ENCODE data around the gene ATXN10.
"Not testable (repeated sequence)": the region's sequence is repeated elsewhere in the genome, so short reads cannot be mapped to it uniquely, and the experiment has no call there.

- TF ChIP-seq CTCF (IDR thresholded peaks at IDR 0.05; ENCODE audit: insufficient read depth, low read length); POLR2AphosphoS5 (IDR thresholded peaks at IDR 0.05; ENCODE audit: low read depth); REST (IDR thresholded peaks at IDR 0.05; ENCODE audit: insufficient replicate concordance, low read depth); SPI1 (IDR thresholded peaks at IDR 0.05; ENCODE audit: borderline replicate concordance, low read depth); GABPA (IDR thresholded peaks at IDR 0.05; ENCODE audit: low read depth): not testable (repeated sequence)
Observed at GRCh38 chr22:45682773-45683172, 11.1 kb downstream of the ATXN10 start.

Data from HL-60 (cell line).